Gastrocnemius medialis (tissue), 4 donors: Measurements from ENCODE around the gene ROBO2.

Experiments
- CTCF ChIP-seq, 5 experiments: fragments of 450-650 bp in 3 of 5; fragments of 200-600 bp in 2 of 5; sonication (generic) in 2 of 5; IDR thresholded peaks in 4 of 5; conservative IDR thresholded peaks in 1 of 5; 1 replicate in 4 of 5; 2 replicates in 1 of 5; pipeline ENCODE4 v1.5.1; 2016 to 2019; ENCODE audit warnings: antibody characterized with exemption in 5 of 5, mild to moderate bottlenecking in 3 of 5, moderate library complexity in 3 of 5
- POLR2A ChIP-seq, 2 donors: fragments of 450-650 bp; IDR thresholded peaks; one replicate each; pipeline ENCODE4 v1.6.1; 2017; ENCODE audit warnings: antibody characterized with exemption in 2 of 2, mild to moderate bottlenecking in 2 of 2, moderate library complexity in 2 of 2

GRCh38 chr3:77426531-77426930 is 386.6 kb downstream of the ROBO2 start:
- no peak for TF ChIP-seq POLR2A (IDR thresholded peaks at IDR 0.05)
- TF ChIP-seq CTCF (IDR thresholded peaks at IDR 0.05 in 4 of 5, conservative IDR thresholded peaks at IDR 0.05 in 1 of 5) = no peak
